ENCODE results near the gene PRR15L. TPM values are rescaled to one million over a fixed set of nuclear protein-coding genes. Genes with fewer than 3 reads are reported as not detected.

The PRR15L gene
- total RNA-seq, 4 donors from 2014 or later = 0.87 TPM; not detected in 3

DNA sequence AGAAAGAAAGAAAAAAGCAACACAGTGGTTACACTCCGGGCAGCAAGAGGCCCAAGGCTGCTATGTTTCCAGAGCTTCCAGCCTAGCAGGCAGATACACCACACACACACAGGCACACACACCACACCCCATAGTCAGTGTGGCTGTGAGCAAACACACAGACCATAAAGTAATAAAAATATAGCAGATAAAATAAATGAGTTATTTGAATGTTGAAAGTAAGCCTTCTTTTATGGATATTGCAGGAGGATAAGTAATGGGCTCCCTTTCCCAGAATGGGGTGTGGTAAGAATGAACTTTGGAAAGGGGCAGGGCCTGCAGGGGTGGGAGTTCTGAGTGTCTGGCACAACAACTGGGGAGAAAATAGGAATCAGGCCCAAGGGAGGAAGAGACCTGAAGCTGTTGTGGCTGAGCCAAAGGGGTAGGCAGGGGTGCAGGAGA lies 8.4 kb upstream of the PRR15L start:
- Histone ChIP-seq H3K27me3 (no peaks in the 10 kb centered on the region), H3K36me3 (no peaks in the 10 kb centered on the region), H3K9me3 (no peaks in the 10 kb centered on the region), H3K4me3 (no peak overlapping the region), H3K4me1 (peaks cover 0 to 3% of the 10 kb centered on the region in 2 donors), H3K27ac (no peak overlapping the region)
- in situ Hi-C loops (cut with MboI; ENCODE audit: low sequenced_read_pairs in 4 of 4) = loop anchor here in 2 of 4 donors (10.0 kb wide), 1 partner anchor 121 kb away; the partner anchor contains the start of gene SCRN2 (in 2 of the 2)
- ATAC-seq = no peak
- TF ChIP-seq, protein P1, sequence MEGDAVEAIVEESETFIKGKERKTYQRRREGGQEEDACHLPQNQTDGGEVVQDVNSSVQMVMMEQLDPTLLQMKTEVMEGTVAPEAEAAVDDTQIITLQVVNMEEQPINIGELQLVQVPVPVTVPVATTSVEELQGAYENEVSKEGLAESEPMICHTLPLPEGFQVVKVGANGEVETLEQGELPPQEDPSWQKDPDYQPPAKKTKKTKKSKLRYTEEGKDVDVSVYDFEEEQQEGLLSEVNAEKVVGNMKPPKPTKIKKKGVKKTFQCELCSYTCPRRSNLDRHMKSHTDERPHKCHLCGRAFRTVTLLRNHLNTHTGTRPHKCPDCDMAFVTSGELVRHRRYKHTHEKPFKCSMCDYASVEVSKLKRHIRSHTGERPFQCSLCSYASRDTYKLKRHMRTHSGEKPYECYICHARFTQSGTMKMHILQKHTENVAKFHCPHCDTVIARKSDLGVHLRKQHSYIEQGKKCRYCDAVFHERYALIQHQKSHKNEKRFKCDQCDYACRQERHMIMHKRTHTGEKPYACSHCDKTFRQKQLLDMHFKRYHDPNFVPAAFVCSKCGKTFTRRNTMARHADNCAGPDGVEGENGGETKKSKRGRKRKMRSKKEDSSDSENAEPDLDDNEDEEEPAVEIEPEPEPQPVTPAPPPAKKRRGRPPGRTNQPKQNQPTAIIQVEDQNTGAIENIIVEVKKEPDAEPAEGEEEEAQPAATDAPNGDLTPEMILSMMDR (IDR thresholded peaks at IDR 0.05 in 4 of 5, conservative IDR thresholded peaks at IDR 0.05 in 1 of 5) = no peak
- no peak for TF ChIP-seq POLR2A (IDR thresholded peaks at IDR 0.05)
- DNase-seq = no peak
- intact Hi-C loops (cut with DNase I; ENCODE audit: low total_unique reads) = no loop called here

DNA sequence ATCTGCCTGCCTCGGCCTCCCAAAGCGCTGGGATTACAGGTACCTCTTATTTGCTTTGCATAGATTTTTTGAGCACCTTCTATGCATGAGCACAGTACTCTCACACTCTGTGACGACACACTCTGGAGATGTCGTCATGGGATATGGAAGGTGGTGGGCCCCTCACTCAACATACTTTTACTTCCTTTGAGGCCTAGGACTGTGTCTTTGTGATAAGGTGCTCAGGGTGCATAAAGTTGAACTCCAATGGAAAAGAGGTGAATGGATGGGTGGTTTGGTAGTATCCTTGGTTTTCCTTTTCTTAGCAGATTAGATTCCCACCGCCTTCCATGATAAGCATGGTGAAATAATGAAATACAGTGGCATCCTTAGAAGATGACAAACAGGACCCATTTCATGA lies 7.2 kb upstream of the PRR15L start:
- TF ChIP-seq, protein P1 (IDR thresholded peaks at IDR 0.05 in 4 of 5, conservative IDR thresholded peaks at IDR 0.05 in 1 of 5) = no peak
- no peak for TF ChIP-seq POLR2A (IDR thresholded peaks at IDR 0.05)
- intact Hi-C loops (cut with DNase I; ENCODE audit: low total_unique reads) = no loop called here
- H3K36me3 ChIP-seq = no peaks in the 10 kb centered on the region
- ATAC-seq (no peak), DNase-seq (no peak)
- H3K4me3 ChIP-seq = no peak overlapping the region
- H3K27me3 ChIP-seq = no peaks in the 10 kb centered on the region
- H3K9me3 ChIP-seq = no peaks in the 10 kb centered on the region
- in situ Hi-C loops (cut with MboI; ENCODE audit: low sequenced_read_pairs in 4 of 4) = loop anchor here in 2 of 4 donors (10.0 kb wide), 1 partner anchor 120 kb away; the partner anchor contains the start of gene SCRN2 (in 2 of the 2)
- no peaks in the 10 kb centered on the region for H3K4me1 ChIP-seq
- H3K27ac ChIP-seq = no peak overlapping the region

DNA sequence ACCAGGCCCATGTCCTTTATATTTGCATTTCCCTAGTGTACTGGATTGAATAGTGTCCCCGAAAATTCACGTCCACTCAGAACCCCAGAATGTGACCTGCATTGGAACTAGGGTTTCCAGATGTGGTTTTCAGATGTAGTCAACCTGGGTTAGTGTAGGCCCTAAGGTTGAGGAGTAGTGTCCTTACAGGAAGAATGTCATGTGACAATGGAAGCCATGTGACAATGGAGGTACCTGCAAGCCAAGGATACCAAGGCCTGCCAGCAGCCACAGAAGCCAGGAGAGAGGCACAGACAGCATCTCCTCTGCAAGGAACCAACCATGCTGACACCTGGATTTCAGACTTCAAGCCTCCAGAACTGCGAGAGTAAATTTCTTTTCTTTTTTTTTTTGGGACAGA lies 5.2 kb upstream of the PRR15L start:
- no peak for DNase-seq
- intact Hi-C loops (cut with DNase I; ENCODE audit: low total_unique reads) = no loop called here

DNA sequence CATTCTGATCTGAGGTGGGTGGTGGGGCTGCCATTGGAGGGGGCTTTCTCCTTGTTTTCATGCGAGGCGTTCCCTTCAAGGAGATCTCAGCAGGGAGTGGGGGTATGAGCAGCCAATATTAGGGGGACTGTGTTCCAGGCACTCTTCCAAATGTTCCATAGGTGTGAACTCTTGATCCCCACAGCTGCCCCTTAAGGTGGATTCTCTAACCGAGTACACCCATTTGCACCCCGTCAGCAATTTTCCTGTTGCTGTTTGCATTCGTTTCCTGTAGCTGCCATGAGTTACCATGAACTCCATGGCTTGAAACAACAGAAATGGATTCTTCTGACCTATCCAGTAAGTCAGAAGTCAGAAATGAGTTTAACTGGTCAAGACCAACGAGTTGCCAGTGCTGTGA lies 3.7 kb upstream of the PRR15L start:
- intact Hi-C loops (cut with DNase I; ENCODE audit: low total_unique reads) (no loop called here), in situ Hi-C loops (cut with MboI; ENCODE audit: low sequenced_read_pairs in 4 of 4) (loop anchor here in 2 of 4 donors (10.0 kb wide), 1 partner anchor 117 kb away; the partner anchor contains the start of gene SCRN2 (in 2 of the 2))
- Histone ChIP-seq H3K9me3 (no peaks in the 10 kb centered on the region), H3K27ac (no peak overlapping the region), H3K4me3 (no peak overlapping the region), H3K27me3 (no peaks in the 10 kb centered on the region), H3K4me1 (no peaks in the 10 kb centered on the region), H3K36me3 (no peaks in the 10 kb centered on the region)
- ATAC-seq (no peak), DNase-seq (no peak)
- no peak for TF ChIP-seq POLR2A (IDR thresholded peaks at IDR 0.05)
- TF ChIP-seq, protein P1 (IDR thresholded peaks at IDR 0.05 in 4 of 5, conservative IDR thresholded peaks at IDR 0.05 in 1 of 5) = no peak

More for the DNA sequence above, 5.2 kb upstream of the PRR15L start:
- Histone ChIP-seq H3K4me3 (no peak overlapping the region), H3K27ac (no peak overlapping the region), H3K4me1 (no peaks in the 10 kb centered on the region), H3K36me3 (no peaks in the 10 kb centered on the region), H3K27me3 (no peaks in the 10 kb centered on the region), H3K9me3 (no peaks in the 10 kb centered on the region)
- in situ Hi-C loops (cut with MboI; ENCODE audit: low sequenced_read_pairs in 4 of 4) = loop anchor here in 2 of 4 donors (10.0 kb wide), 1 partner anchor 118 kb away; the partner anchor contains the start of gene SCRN2 (in 2 of the 2)
- ATAC-seq = no peak
- no peak for TF ChIP-seq POLR2A (IDR thresholded peaks at IDR 0.05)
- TF ChIP-seq, protein P1 (IDR thresholded peaks at IDR 0.05 in 4 of 5, conservative IDR thresholded peaks at IDR 0.05 in 1 of 5) = no peak
